MM.1S (cell line): ENCODE results near the gene GDPD5.

Experiments
- DNase-seq: peaks from one replicate; pipeline ENCODE4 v3.0.0-alpha.2; 2015
- H2AFZ ChIP-seq: fragments of 300-600 bp; sonication (generic); 2 replicates; pipeline ENCODE4 v1.6.0; 2016; ENCODE audit warnings: antibody characterized with exemption, low read length
- H3F3A ChIP-seq: fragments of 300-600 bp; sonication (generic); 2 replicates; pipeline ENCODE4 v1.6.1; 2016; ENCODE audit warnings: mild to moderate bottlenecking, antibody characterized with exemption, low read length, moderate library complexity, mixed read lengths; ENCODE audit not compliant: insufficient read depth
- H3K27ac ChIP-seq: fragments of 300-600 bp; sonication (generic); 2 replicates; pipeline ENCODE4 v1.5.1; 2016; ENCODE audit warnings: mild to moderate bottlenecking, low read length
- H3K27me3 ChIP-seq: fragments of 300-600 bp; sonication (generic); replicated peaks from 2 replicates; pipeline ENCODE4 v1.6.0; 2016; ENCODE audit warnings: low read length; ENCODE audit not compliant: insufficient read depth
- H3K36me3 ChIP-seq: fragments of 300-600 bp; sonication (generic); replicated peaks from 2 replicates; pipeline ENCODE4 v1.6.1; 2016; ENCODE audit warnings: mild to moderate bottlenecking, low read length, mixed read lengths; ENCODE audit not compliant: insufficient read depth
- H3K4me1 ChIP-seq: fragments of 300-600 bp; sonication (generic); 2 replicates; pipeline ENCODE4 v1.6.1; 2016; ENCODE audit warnings: low read length, mixed read lengths
- H3K4me2 ChIP-seq: fragments of 300-600 bp; sonication (generic); 2 replicates; pipeline ENCODE4 v1.6.0; 2016; ENCODE audit warnings: low read depth, low read length
- H3K4me3 ChIP-seq: fragments of 300-600 bp; sonication (generic); 2 replicates; pipeline ENCODE4 v1.5.1; 2016; ENCODE audit warnings: low read length, mixed read lengths
- H3K79me2 ChIP-seq: fragments of 300-600 bp; sonication (generic); 2 replicates; pipeline ENCODE4 v1.6.1; 2016; ENCODE audit warnings: mixed run types, low read length, mixed read lengths
- H3K9ac ChIP-seq: fragments of 300-600 bp; sonication (generic); 2 replicates; pipeline ENCODE4 v1.6.1; 2016; ENCODE audit warnings: low read length, mixed read lengths
- H3K9me2 ChIP-seq: fragments of 300-600 bp; sonication (generic); replicated peaks from 2 replicates; pipeline ENCODE4 v1.6.1; 2016; ENCODE audit warnings: mild to moderate bottlenecking, low read length, mixed read lengths; ENCODE audit not compliant: insufficient read depth
- H3K9me3 ChIP-seq: fragments of 300-600 bp; sonication (generic); replicated peaks from 2 replicates; pipeline ENCODE4 v1.6.1; 2016; ENCODE audit warnings: mild to moderate bottlenecking, low read length, mixed read lengths; ENCODE audit not compliant: insufficient read depth
- H4K20me1 ChIP-seq: fragments of 300-600 bp; sonication (generic); 2 replicates; pipeline ENCODE4 v1.6.1; 2016; ENCODE audit warnings: mild to moderate bottlenecking, low read length, moderate library complexity, mixed read lengths; ENCODE audit not compliant: insufficient read depth
- CTCF ChIP-seq: fragments of 300-600 bp; sonication (generic); IDR thresholded peaks from 2 replicates; pipeline ENCODE4 v1.5.1; 2016; ENCODE audit warnings: antibody characterized with exemption, low read length, mixed read lengths
- EZH2 ChIP-seq: fragments of 300-600 bp; sonication (generic); optimal IDR thresholded peaks from 2 replicates; pipeline ENCODE3; 2017; ENCODE audit warnings: low read depth, mild to moderate bottlenecking, antibody characterized with exemption, low read length, mixed read lengths
- EZH2phosphoT487 ChIP-seq: fragments of 300-600 bp; sonication (generic); IDR thresholded peaks from 2 replicates; pipeline ENCODE4 v1.6.1; 2018; ENCODE audit warnings: antibody characterized with exemption, low read length

The GDPD5 gene

GRCh38 chr11:75560644-75561043 lies 34.9 kb upstream of the GDPD5 start:
- DNase-seq, result no peak
- no peak overlapping the region for H3K4me2 ChIP-seq
- no peaks in the 10 kb centered on the region for H3K36me3 ChIP-seq

GRCh38 chr11:75558939-75559843 lies 33.5 kb upstream of the GDPD5 start:
- Histone ChIP-seq H3K4me1 (no peaks in the 10 kb centered on the region), H3K79me2 (no peaks in the 10 kb centered on the region), H3F3A (no peaks in the 10 kb centered on the region), H2AFZ (no peak overlapping the region), H3K27ac (no peak overlapping the region), H3K36me3 (no peaks in the 10 kb centered on the region), H3K27me3 (peaks cover 38% of the 10 kb centered on the region), H3K9me2 (no peaks in the 10 kb centered on the region), H4K20me1 (no peaks in the 10 kb centered on the region), H3K4me3 (no peak overlapping the region), H3K9me3 (no peaks in the 10 kb centered on the region), H3K4me2 (no peak overlapping the region), H3K9ac (no peak overlapping the region)
- TF ChIP-seq EZH2 (no peak), CTCF (no peak), EZH2phosphoT487 (no peak)
- no peak for DNase-seq

More at GRCh38 chr11:75560644-75561043, 34.9 kb upstream of the GDPD5 start:
- Histone ChIP-seq H3K9ac (no peak overlapping the region), H3K4me1 (no peaks in the 10 kb centered on the region), H3K4me3 (no peak overlapping the region), H3F3A (no peaks in the 10 kb centered on the region), H2AFZ (no peak overlapping the region), H3K9me2 (no peaks in the 10 kb centered on the region), H3K9me3 (no peaks in the 10 kb centered on the region), H4K20me1 (no peaks in the 10 kb centered on the region), H3K27me3 (peaks cover 38% of the 10 kb centered on the region), H3K27ac (no peak overlapping the region), H3K79me2 (no peaks in the 10 kb centered on the region)
- TF ChIP-seq CTCF (no peak), EZH2 (no peak), EZH2phosphoT487 (no peak)

GRCh38 chr11:75557666-75558494 lies 32.1 kb upstream of the GDPD5 start:
- Histone ChIP-seq H3K79me2 (no peaks in the 10 kb centered on the region), H3K9ac (no peak overlapping the region), H3K9me3 (no peaks in the 10 kb centered on the region), H3K36me3 (no peaks in the 10 kb centered on the region), H3K27ac (no peak overlapping the region), H3K4me3 (no peak overlapping the region), H3K4me2 (no peak overlapping the region), H2AFZ (no peak overlapping the region), H3K4me1 (no peaks in the 10 kb centered on the region), H4K20me1 (no peaks in the 10 kb centered on the region), H3F3A (no peaks in the 10 kb centered on the region), H3K9me2 (no peaks in the 10 kb centered on the region), H3K27me3 (peaks cover 34% of the 10 kb centered on the region)
- DNase-seq, result no peak
- no peak for TF ChIP-seq EZH2phosphoT487
